D721Med (cell line): Measurements from ENCODE around the gene PHF3.

Experiments
- DNase-seq: peaks from one replicate; pipeline ENCODE4 v3.0.0; 2011; ENCODE audit warnings: low spot score; ENCODE audit not compliant: insufficient read length
- FAIRE-seq: peaks from 2 replicates; lab custom pipeline; 2011; peaks lifted over from hg19 to GRCh38; lab: Jason Lieb, UNC
- CTCF ChIP-seq: IDR thresholded peaks from 2 replicates; pipeline ENCODE4 v1.5.1; 2012; ENCODE audit warnings: mild to moderate bottlenecking, control low read depth; ENCODE audit not compliant: insufficient read depth; ENCODE audit errors: missing control alignments

Gene PHF3

GRCh38 chr6:63644668-63645326 lies 9.2 kb downstream of the PHF3 start:
- FAIRE-seq: no peak
- TF ChIP-seq CTCF: no peak

GRCh38 chr6:63649269-63649668 lies 13.7 kb downstream of the PHF3 start:
- DNase-seq (no peak), FAIRE-seq (no peak)
- no peak for TF ChIP-seq CTCF

More at GRCh38 chr6:63644668-63645326, 9.2 kb downstream of the PHF3 start:
- no peak for DNase-seq

GRCh38 chr6:63649847-63650265 lies 14.3 kb downstream of the PHF3 start:
- no peak for TF ChIP-seq CTCF
- no peak for FAIRE-seq
- no peak for DNase-seq

GRCh38 chr6:63652980-63653379 lies 17.4 kb downstream of the PHF3 start:
- FAIRE-seq: no peak
- TF ChIP-seq CTCF: no peak
- no peak for DNase-seq

- no peak for TF ChIP-seq CTCF
- DNase-seq (no peak), FAIRE-seq (no peak)
These were observed 25.2 kb downstream of the PHF3 start for GRCh38 chr6:63660757-63661156.

- DNase-seq (no peak), FAIRE-seq (no peak)
- no peak for TF ChIP-seq CTCF
These were observed 26.2 kb downstream of the PHF3 start for GRCh38 chr6:63661769-63662168.

- FAIRE-seq (no peak), DNase-seq (no peak)
- TF ChIP-seq CTCF: no peak
These were observed 27.7 kb downstream of the PHF3 start for GRCh38 chr6:63663147-63663955.
